Esophagus muscularis mucosa (tissue), 4 donors: ENCODE data around the gene FXYD3. TPM values are rescaled to one million over a fixed set of nuclear protein-coding genes. Genes with fewer than 3 reads are reported as not detected.

ENCODE experiments used
- DNase-seq: peaks from one replicate; pipeline ENCODE4 v3.0.0-alpha.2; 2017; ENCODE audit errors: extremely low spot score
- H3K27ac ChIP-seq, 4 donors: fragments of 200-600 bp; sonication (generic); replicated peaks in 1 of 4; 1 replicate in 3 of 4; 2 replicates in 1 of 4; pipeline ENCODE4 v1.5.1; 2016 to 2019; ENCODE audit warnings: mild to moderate bottlenecking in 1 of 4
- H3K27me3 ChIP-seq, 4 donors: fragments of 200-600 bp; sonication (generic); one replicate each; pipeline versions ENCODE4 v1.5.1 to v1.6.0; 2016 to 2019
- H3K36me3 ChIP-seq, 4 donors: fragments of 200-600 bp; sonication (generic); one replicate each; pipeline ENCODE4 v1.5.1; 2016 to 2019
- H3K4me1 ChIP-seq, 4 donors: fragments of 200-600 bp; sonication (generic); one replicate each; pipeline ENCODE4 v1.5.1; 2016 to 2019
- H3K4me3 ChIP-seq, 4 donors: fragments of 200-600 bp; sonication (generic); 1 replicate in 2 of 4; 2 replicates in 2 of 4; pipeline ENCODE4 v1.5.1; 2016 to 2019; ENCODE audit warnings: mild to moderate bottlenecking in 4 of 4, moderate library complexity in 1 of 4
- H3K9me3 ChIP-seq, 4 donors: fragments of 200-600 bp; sonication (generic); 1 replicate in 3 of 4; 2 replicates in 1 of 4; pipeline ENCODE4 v1.5.1; 2016 to 2019
- CTCF ChIP-seq, 3 experiments: fragments of 200-600 bp in 2 of 3; fragments of 450-650 bp in 1 of 3; sonication (generic) in 2 of 3; IDR thresholded peaks; one replicate each; pipeline ENCODE4 v1.5.1; 2017 to 2019; ENCODE audit warnings: antibody characterized with exemption in 3 of 3, mild to moderate bottlenecking in 2 of 3, moderate library complexity in 1 of 3
- EP300 ChIP-seq: sonication (generic); formaldehyde crosslinking; IDR thresholded peaks from one replicate; pipeline ENCODE4 v1.6.1; 2017; ENCODE audit warnings: antibody characterized with exemption
- POLR2A ChIP-seq: fragments of 450-650 bp; IDR thresholded peaks from one replicate; pipeline ENCODE4 v1.6.1; 2017; ENCODE audit warnings: antibody characterized with exemption, moderate library complexity, mild to moderate bottlenecking, low read depth
- POLR2AphosphoS5 ChIP-seq, 2 donors: sonication (generic); formaldehyde crosslinking; IDR thresholded peaks; one replicate each; pipeline ENCODE4 v1.6.1; 2017; ENCODE audit warnings: antibody characterized with exemption in 2 of 2
- WGBS: methylation state at CpG from one replicate; pipeline ENCODE4 v1.1.5; 2018; 5-methylcytosine and 5-hydroxymethylcytosine counted together
- intact Hi-C: fragments of 100-400 bp; cut with DNase I; formaldehyde crosslinking; loops from one replicate; pipeline ENCODE4 v1.15.1; 2023
- total RNA-seq, 4 donors: library from RNA; depleted of rRNA; stranded (reverse); fragments of >200 nt; gene quantifications; one replicate each; pipeline versions ENCODE4 v1.1.0 to v1.2.1, GENCODE V29; 2016

The FXYD3 gene
- total RNA-seq, 4 donors from 2014 or later = 0.83 to 3.8 (median 3.1) TPM

- no peaks in the 10 kb centered on the region for H3K27me3 ChIP-seq
- no peak overlapping the region for H3K27ac ChIP-seq
- H3K4me1 ChIP-seq = no peaks in the 10 kb centered on the region
- intact Hi-C loops = no loop called here
- H3K36me3 ChIP-seq = no peaks in the 10 kb centered on the region
- DNase-seq = no peak
- 88% methylated on average over 17 of the region's 17 CpGs for WGBS
- H3K4me3 ChIP-seq = no peak overlapping the region
- no peaks in the 10 kb centered on the region for H3K9me3 ChIP-seq
- TF ChIP-seq CTCF (IDR thresholded peaks at IDR 0.05) (no peak), POLR2A (no peak), POLR2AphosphoS5 (IDR thresholded peaks at IDR 0.05) (no peak), EP300 (no peak)
These were observed 38.0 kb upstream of the FXYD3 start for GRCh38 chr19:35077411-35078223.

DNA sequence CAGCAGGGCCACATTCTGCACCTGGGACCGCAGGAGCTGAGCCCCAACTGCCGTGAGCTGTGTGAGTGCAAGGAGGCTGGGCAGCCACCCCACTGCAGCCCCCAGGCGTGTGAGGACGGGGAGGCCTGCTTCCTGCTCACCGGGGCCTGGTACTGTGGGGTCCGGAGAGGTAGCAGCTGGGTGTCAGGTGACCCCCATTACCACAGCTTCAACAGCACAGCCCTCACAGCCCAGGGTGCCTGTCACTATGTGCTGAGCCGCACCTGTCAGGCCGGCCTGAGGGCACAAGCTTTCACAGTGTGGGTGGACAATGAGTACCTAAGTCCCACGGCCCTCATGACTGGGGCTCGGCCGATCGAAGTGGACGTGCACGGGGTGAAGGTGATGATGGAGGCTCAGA, 35.8 kb upstream of the FXYD3 start:
- TF ChIP-seq POLR2AphosphoS5 (IDR thresholded peaks at IDR 0.05) (no peak), POLR2A (no peak), CTCF (IDR thresholded peaks at IDR 0.05) (no peak), EP300 (no peak)
- H3K9me3 ChIP-seq = no peaks in the 10 kb centered on the region
- no peak overlapping the region for H3K27ac ChIP-seq
- intact Hi-C loops = no loop called here
- WGBS = 100% methylated on average over 5 of the region's 14 CpGs
- H3K36me3 ChIP-seq = no peaks in the 10 kb centered on the region
- no peak overlapping the region for H3K4me3 ChIP-seq
- DNase-seq = no peak
- no peaks in the 10 kb centered on the region for H3K27me3 ChIP-seq
- H3K4me1 ChIP-seq = no peaks in the 10 kb centered on the region

DNA sequence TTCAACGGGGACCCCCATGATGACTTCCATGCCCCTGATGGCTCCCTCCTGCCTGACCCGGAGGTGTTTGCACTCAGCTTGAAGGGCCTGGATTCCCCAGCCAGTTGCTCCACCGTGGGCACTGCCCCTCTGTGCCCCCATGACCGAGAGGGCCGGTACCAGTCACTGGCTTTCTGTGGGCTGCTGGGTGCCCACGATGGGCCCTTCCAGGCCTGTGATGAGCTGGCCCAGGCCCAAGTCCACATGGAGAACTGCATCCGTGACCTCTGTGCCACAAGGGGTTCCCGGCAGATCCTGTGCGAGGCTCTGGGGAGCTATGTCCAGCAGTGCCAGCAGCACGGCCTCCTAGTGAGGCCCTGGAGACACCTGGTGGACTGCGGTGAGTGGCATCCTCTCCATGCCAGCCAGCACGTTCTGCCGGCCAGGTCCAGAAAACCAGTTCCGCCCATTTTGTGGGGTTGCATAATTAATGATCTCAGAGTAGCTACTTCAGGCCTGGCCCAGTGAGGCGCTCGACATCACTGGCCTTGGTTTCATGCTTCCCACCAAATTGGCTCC, 34.9 kb upstream of the FXYD3 start:
- TF ChIP-seq POLR2A (no peak), EP300 (no peak), CTCF (IDR thresholded peaks at IDR 0.05) (no peak), POLR2AphosphoS5 (IDR thresholded peaks at IDR 0.05) (no peak)
- intact Hi-C loops = no loop called here
- Histone ChIP-seq H3K9me3 (no peaks in the 10 kb centered on the region), H3K36me3 (no peaks in the 10 kb centered on the region), H3K4me1 (no peaks in the 10 kb centered on the region), H3K27ac (no peak overlapping the region), H3K27me3 (no peaks in the 10 kb centered on the region), H3K4me3 (no peak overlapping the region)
- WGBS = 80% methylated on average over 4 of the region's 16 CpGs
- DNase-seq = no peak

DNA sequence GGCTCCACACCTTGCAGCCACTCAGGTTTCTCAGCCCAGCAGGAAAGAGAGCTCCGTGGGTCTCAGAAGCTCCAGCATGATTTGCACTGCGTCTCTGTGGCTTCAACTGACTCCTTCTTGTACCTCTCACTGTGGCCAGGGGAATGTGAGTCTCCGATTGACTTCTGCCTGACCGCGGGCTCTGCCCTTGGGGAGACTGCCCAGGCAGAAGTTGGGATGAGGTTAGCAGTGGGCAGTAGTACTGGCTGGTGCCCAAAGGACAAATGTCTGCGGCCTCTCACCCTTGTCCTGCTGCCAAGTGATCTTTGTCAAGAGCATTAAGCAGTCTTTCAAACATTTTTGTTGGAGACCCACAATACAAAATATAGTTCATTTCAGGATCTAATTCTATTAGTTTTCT, 34.4 kb upstream of the FXYD3 start:
- no peak for DNase-seq
- intact Hi-C loops = no loop called here
- Histone ChIP-seq H3K9me3 (no peaks in the 10 kb centered on the region), H3K4me3 (no peak overlapping the region), H3K27ac (no peak overlapping the region), H3K4me1 (no peaks in the 10 kb centered on the region), H3K36me3 (no peaks in the 10 kb centered on the region), H3K27me3 (no peaks in the 10 kb centered on the region)
- WGBS = 94% methylated on average over 4 of the region's 6 CpGs
- TF ChIP-seq POLR2AphosphoS5 (IDR thresholded peaks at IDR 0.05) (no peak), EP300 (no peak), CTCF (IDR thresholded peaks at IDR 0.05) (no peak)
